H9 (cell line): ENCODE data around the gene SNHG17. TPM values are rescaled to one million over a fixed set of nuclear protein-coding genes. Genes with fewer than 3 reads are reported as not detected.
"Not testable (repeated sequence)": the region's sequence is repeated elsewhere in the genome, so short reads cannot be mapped to it uniquely, and the experiment has no call there.

Source experiments
- DNase-seq: peaks from one replicate; pipeline ENCODE4 v3.0.0-alpha.2; 2017
- H2AFZ ChIP-seq: one replicate; pipeline ENCODE4 v1.6.1; 2013; ENCODE audit warnings: mild to moderate bottlenecking, low read length, control low read depth, moderate library complexity
- H2AK5ac ChIP-seq: 2 replicates; pipeline ENCODE4 v1.6.1; 2013; ENCODE audit warnings: low read length, control low read depth, mixed read lengths; ENCODE audit not compliant: insufficient read length
- H2BK120ac ChIP-seq: one replicate; pipeline ENCODE4 v1.6.1; 2013; ENCODE audit warnings: low read depth, mild to moderate bottlenecking, low read length, control low read depth, inconsistent platforms; ENCODE audit not compliant: poor library complexity, severe bottlenecking
- H2BK12ac ChIP-seq: 2 replicates; pipeline ENCODE4 v1.6.1; 2013; ENCODE audit warnings: low read length, control low read depth, mixed read lengths, low read depth; ENCODE audit not compliant: insufficient read length
- H2BK15ac ChIP-seq: 2 replicates; pipeline ENCODE4 v1.6.1; 2013; ENCODE audit warnings: low read depth, low read length, control low read depth
- H2BK20ac ChIP-seq: one replicate; pipeline ENCODE4 v1.6.1; 2013; ENCODE audit warnings: low read depth, mild to moderate bottlenecking, low read length, control low read depth, inconsistent platforms; ENCODE audit not compliant: poor library complexity, severe bottlenecking
- H2BK5ac ChIP-seq: 2 replicates; pipeline ENCODE4 v1.6.1; 2013; ENCODE audit warnings: low read length, control low read depth, mixed read lengths; ENCODE audit not compliant: insufficient read length
- H3K14ac ChIP-seq: 2 replicates; pipeline ENCODE4 v1.6.1; 2013; ENCODE audit warnings: low read length, control low read depth; ENCODE audit not compliant: insufficient read depth
- H3K18ac ChIP-seq: 2 replicates; pipeline ENCODE4 v1.6.1; 2013; ENCODE audit warnings: low read depth, mild to moderate bottlenecking, mixed read lengths, low read length, control low read depth; ENCODE audit not compliant: insufficient read length
- H3K23ac ChIP-seq: 2 replicates; pipeline ENCODE4 v1.6.1; 2013; ENCODE audit warnings: low read length, control low read depth, mixed read lengths, low read depth; ENCODE audit not compliant: insufficient read length
- H3K23me2 ChIP-seq: 2 replicates; pipeline ENCODE4 v1.6.1; 2013; ENCODE audit warnings: low read depth, mild to moderate bottlenecking, mixed read lengths, low read length, control low read depth; ENCODE audit not compliant: insufficient read length, poor library complexity, severe bottlenecking
- H3K27ac ChIP-seq: 2 replicates; pipeline ENCODE4 v1.5.1; 2013; ENCODE audit warnings: low read length, control low read depth, mixed read lengths, low read depth; ENCODE audit not compliant: insufficient read length
- H3K27me3 ChIP-seq: 2 replicates; pipeline ENCODE4 v1.6.1; 2013; ENCODE audit warnings: low read length, control low read depth, inconsistent platforms; ENCODE audit not compliant: insufficient read depth
- H3K4ac ChIP-seq: 2 replicates; pipeline ENCODE4 v1.6.1; 2013; ENCODE audit warnings: low read depth, mild to moderate bottlenecking, control low read depth, inconsistent platforms, low read length, moderate library complexity
- H3K4me1 ChIP-seq: 2 replicates; pipeline ENCODE4 v1.6.1; 2013; ENCODE audit warnings: low read length, control low read depth, inconsistent platforms; ENCODE audit not compliant: insufficient read depth
- H3K4me2 ChIP-seq: 2 replicates; pipeline ENCODE4 v1.6.1; 2013; ENCODE audit warnings: low read length, control low read depth, mixed read lengths; ENCODE audit not compliant: insufficient read length, insufficient read depth
- H3K56ac ChIP-seq: 2 replicates; pipeline ENCODE4 v1.6.1; 2013; ENCODE audit warnings: low read depth, mild to moderate bottlenecking, mixed read lengths, low read length, control low read depth; ENCODE audit not compliant: insufficient read length
- H3K79me1 ChIP-seq: 2 replicates; pipeline ENCODE4 v1.6.1; 2013; ENCODE audit warnings: low read depth, mild to moderate bottlenecking, moderate library complexity, low read length, control low read depth, inconsistent platforms; ENCODE audit not compliant: insufficient read depth, poor library complexity, severe bottlenecking
- H3K79me2 ChIP-seq: 2 replicates; pipeline ENCODE4 v1.6.1; 2013; ENCODE audit warnings: low read length, control low read depth, inconsistent platforms; ENCODE audit not compliant: insufficient read depth
- H3K9ac ChIP-seq: 2 replicates; pipeline ENCODE4 v1.6.1; 2013; ENCODE audit warnings: low read length, control low read depth, mixed read lengths; ENCODE audit not compliant: insufficient read length; ENCODE audit errors: extremely low read depth
- H3K9me3 ChIP-seq: one replicate; pipeline ENCODE4 v1.6.1; 2013; ENCODE audit warnings: low read depth, low read length, inconsistent platforms; ENCODE audit not compliant: control insufficient read depth
- H3T11ph ChIP-seq: one replicate; pipeline ENCODE4 v1.6.1; 2013; ENCODE audit warnings: mild to moderate bottlenecking, low read length, control low read depth, inconsistent platforms
- H4K20me1 ChIP-seq: one replicate; pipeline ENCODE4 v1.6.1; 2013; ENCODE audit not compliant: control insufficient read depth, insufficient read length, insufficient read depth
- H4K5ac ChIP-seq: 2 replicates; pipeline ENCODE4 v1.6.1; 2013; ENCODE audit warnings: low read depth, mild to moderate bottlenecking, mixed read lengths, low read length, control low read depth; ENCODE audit not compliant: insufficient read length
- H4K8ac ChIP-seq: replicated peaks from 2 replicates; pipeline ENCODE4 v1.6.1; 2013; ENCODE audit warnings: low read length, control low read depth, mixed read lengths, low read depth; ENCODE audit not compliant: insufficient read length
- H4K91ac ChIP-seq: 2 replicates; pipeline ENCODE4 v1.6.1; 2013; ENCODE audit warnings: low read depth, mild to moderate bottlenecking, moderate library complexity, mixed read lengths, low read length, control low read depth; ENCODE audit not compliant: insufficient read length
- H3K27ac Mint-ChIP-seq, 3 experiments: 2 replicates in 2 of 3; 3 replicates in 1 of 3; pipeline ENCODE4 v1.8.0; 2020 to 2021; ENCODE audit warnings: mixed read lengths in 3 of 3, mild to moderate bottlenecking in 1 of 3, moderate library complexity in 1 of 3
- H3K27me3 Mint-ChIP-seq: 2 replicates; pipeline ENCODE4 v1.8.0; 2021; ENCODE audit warnings: low read depth, mild to moderate bottlenecking, moderate library complexity, mixed read lengths
- H3K36me3 Mint-ChIP-seq, 3 experiments: 2 replicates in 2 of 3; 3 replicates in 1 of 3; pipeline ENCODE4 v1.8.0; 2020 to 2021; ENCODE audit warnings: low read depth in 3 of 3, mixed read lengths in 3 of 3; ENCODE audit not compliant: insufficient read depth in 1 of 3
- H3K4me1 Mint-ChIP-seq, 2 experiments: 2 replicates each; pipeline ENCODE4 v1.8.0; 2020; ENCODE audit warnings: mixed read lengths in 2 of 2
- H3K4me3 Mint-ChIP-seq, 2 experiments: 2 replicates in 1 of 2; 3 replicates in 1 of 2; pipeline ENCODE4 v1.8.0; 2020 to 2021; ENCODE audit warnings: mild to moderate bottlenecking in 2 of 2, mixed read lengths in 2 of 2, moderate library complexity in 1 of 2
- H3K9me3 Mint-ChIP-seq, 2 experiments: 2 replicates in 1 of 2; 3 replicates in 1 of 2; pipeline ENCODE4 v1.8.0; 2020; ENCODE audit warnings: mild to moderate bottlenecking in 2 of 2, mixed read lengths in 2 of 2, moderate library complexity in 1 of 2
- WGBS: extraction: QIAGEN DNeasy Blood & Tissue Kit; methylation state at CpG from one replicate; pipeline ENCODE4 v1.1.7; 2013; ENCODE audit warnings: missing lambda C conversion rate, low lambda C conversion rate, mixed read lengths; ENCODE audit not compliant: insufficient read length; ENCODE audit errors: extremely low coverage; 5-methylcytosine and 5-hydroxymethylcytosine counted together
- total RNA-seq: library from RNA; stranded (reverse); gene quantifications from 2 replicates; pipeline ENCODE4 v1.2.1, GENCODE V29; 2021

SNHG17 gene
- total RNA-seq, 1 experiment from 2014 or later = 70.1 TPM

DNA sequence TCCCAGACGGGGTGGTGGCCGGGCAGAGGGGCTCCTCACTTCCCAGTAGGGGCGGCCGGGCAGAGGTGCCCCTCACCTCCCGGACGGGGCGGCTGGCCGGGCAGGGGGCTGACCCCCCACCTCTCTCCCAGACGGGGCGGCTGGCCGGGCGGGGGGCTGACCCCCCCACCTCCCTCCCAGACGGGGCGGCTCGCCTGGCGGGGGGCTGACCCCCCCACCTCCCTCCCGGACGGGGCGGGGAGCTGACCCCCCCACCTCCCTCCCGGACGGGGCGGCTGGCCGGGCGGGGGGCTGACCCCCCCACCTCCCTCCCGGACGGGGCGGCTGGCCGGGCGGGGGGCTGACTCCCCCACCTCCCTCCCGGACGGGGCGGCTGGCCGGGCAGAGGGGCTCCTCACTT is 26.0 kb upstream of the SNHG17 start:
- not testable (repeated sequence) for H3K9me3 Mint-ChIP-seq, H2BK20ac ChIP-seq, H2AK5ac ChIP-seq, H3K56ac ChIP-seq, H3K36me3 Mint-ChIP-seq, H3K27me3 Mint-ChIP-seq, H3K9me3 ChIP-seq, H3K4me3 Mint-ChIP-seq, H3T11ph ChIP-seq, H3K79me1 ChIP-seq, H2AFZ ChIP-seq, H3K27ac ChIP-seq, H3K79me2 ChIP-seq, H3K4me2 ChIP-seq, H4K5ac ChIP-seq, H3K4ac ChIP-seq, H3K9ac ChIP-seq, H2BK120ac ChIP-seq, H4K20me1 ChIP-seq, H4K8ac ChIP-seq, H3K18ac ChIP-seq, DNase-seq, H4K91ac ChIP-seq, H3K23ac ChIP-seq, H2BK12ac ChIP-seq, H2BK5ac ChIP-seq, H3K27me3 ChIP-seq, H3K4me1 Mint-ChIP-seq, H2BK15ac ChIP-seq, H3K23me2 ChIP-seq, H3K4me1 ChIP-seq, H3K27ac Mint-ChIP-seq, H3K14ac ChIP-seq
- no CpG with 5 or more reads among the region's 33 CpGs for WGBS

DNA sequence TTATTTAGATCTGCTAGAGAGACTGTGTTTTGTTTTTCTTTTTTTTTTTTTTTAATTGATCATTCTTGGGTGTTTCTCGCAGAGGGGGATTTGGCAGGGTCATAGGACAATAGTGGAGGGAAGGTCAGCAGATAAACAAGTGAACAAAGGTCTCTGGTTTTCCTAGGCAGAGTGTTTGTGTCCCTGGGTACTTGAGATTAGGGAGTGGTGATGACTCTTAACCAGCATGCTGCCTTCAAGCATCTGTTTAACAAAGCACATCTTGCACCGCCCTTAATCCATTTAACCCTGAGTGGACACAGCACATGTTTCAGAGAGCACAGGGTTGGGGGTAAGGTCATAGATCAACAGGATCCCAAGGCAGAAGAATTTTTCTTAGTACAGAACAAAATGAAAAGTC is 25.5 kb upstream of the SNHG17 start:
- H3K23ac ChIP-seq, H4K20me1 ChIP-seq, H4K8ac ChIP-seq, H4K5ac ChIP-seq, H3K27me3 ChIP-seq, H3K4me3 Mint-ChIP-seq, H3T11ph ChIP-seq, H2BK12ac ChIP-seq, H3K14ac ChIP-seq, H2BK120ac ChIP-seq, H3K18ac ChIP-seq, H2BK15ac ChIP-seq, H3K4ac ChIP-seq, H3K4me2 ChIP-seq, DNase-seq, H3K9ac ChIP-seq, H3K9me3 Mint-ChIP-seq, H3K79me1 ChIP-seq, H3K36me3 Mint-ChIP-seq, H2AK5ac ChIP-seq, H3K4me1 Mint-ChIP-seq, H2BK5ac ChIP-seq, H3K27ac ChIP-seq, H3K79me2 ChIP-seq, H3K27me3 Mint-ChIP-seq, H2AFZ ChIP-seq, H3K4me1 ChIP-seq, H3K9me3 ChIP-seq, H4K91ac ChIP-seq, H3K23me2 ChIP-seq, H3K56ac ChIP-seq, H2BK20ac ChIP-seq: not testable (repeated sequence)
- peak overlapping the region in 1 of 3 experiments; percentile 76; a peak in 1 of 7 replicates for H3K27ac Mint-ChIP-seq
- no CpG with 5 or more reads among the region's 2 CpGs for WGBS
